K562 (cell line): ENCODE results near the gene LPGAT1.
"Not testable (repeated sequence)": the region's sequence is repeated elsewhere in the genome, so short reads cannot be mapped to it uniquely, and the experiment has no call there.

ENCODE experiments used
- EZH2 ChIP-seq: IDR thresholded peaks from 2 replicates; pipeline ENCODE4 v1.6.1; 2012; ENCODE audit warnings: low read depth, mild to moderate bottlenecking, inconsistent platforms, low read length, borderline replicate concordance
- JUNB ChIP-seq: fragments of 450-650 bp; formaldehyde crosslinking; conservative IDR thresholded peaks from 2 replicates; pipeline ENCODE4 v1.4.0; 2020; ENCODE audit warnings: mild to moderate bottlenecking
- POLR2AphosphoS5 ChIP-seq: IDR thresholded peaks from 2 replicates; pipeline ENCODE4 v1.6.1; 2011; ENCODE audit warnings: mild to moderate bottlenecking, low read depth, low read length, moderate library complexity; ENCODE audit not compliant: control insufficient read depth, insufficient read depth
- RFX1 ChIP-seq: fragments of 450-650 bp; IDR thresholded peaks from 2 replicates; pipeline ENCODE4 v1.6.1; 2016; ENCODE audit warnings: mild to moderate bottlenecking, moderate library complexity
- TCF7 ChIP-seq: sonication (generic); IDR thresholded peaks from 2 replicates; pipeline ENCODE4 v1.6.1; 2016; ENCODE audit warnings: antibody characterized with exemption, borderline replicate concordance
- USF1 ChIP-seq: sonication (generic); formaldehyde crosslinking; IDR thresholded peaks from 2 replicates; pipeline ENCODE4 v1.9.0; 2022; ENCODE audit warnings: mild to moderate bottlenecking, missing genetic modification reagents
- ZBTB8A ChIP-seq: fragments of 450-650 bp; IDR thresholded peaks from 2 replicates; pipeline ENCODE4 v1.6.1; 2018; ENCODE audit warnings: mild to moderate bottlenecking, moderate library complexity; ENCODE audit not compliant: partially characterized antibody
- ZNF175 ChIP-seq: fragments of 200-800 bp; sonication (Bioruptor generic); IDR thresholded peaks from 2 replicates; pipeline ENCODE4 v1.6.1; 2016; ENCODE audit warnings: low read depth, mild to moderate bottlenecking, missing genetic modification characterization, missing compliant biosample characterization
- TF ChIP-seq, protein P1 (sequence below): IDR thresholded peaks from 2 replicates; pipeline ENCODE4 v1.6.1; 2016; ENCODE audit warnings: missing genetic modification characterization, missing compliant biosample characterization
- TF ChIP-seq, protein P2 (sequence below), 2 experiments: fragments of 450-650 bp in 1 of 2; sonication (generic) in 1 of 2; formaldehyde crosslinking in 1 of 2; IDR thresholded peaks; 2 replicates each; pipeline versions ENCODE4 v1.7.1 to v1.9.0; 2016 to 2022; ENCODE audit warnings: inconsistent platforms in 1 of 2, mild to moderate bottlenecking in 1 of 2, missing genetic modification reagents in 1 of 2

GRCh38 chr1:211693911-211694310 is 136.7 kb downstream of the LPGAT1 start:
- TF ChIP-seq USF1 (CRISPR knock-in tag); RFX1; TCF7; EZH2; POLR2AphosphoS5; ZNF175; JUNB (CRISPR knock-in tag); ZBTB8A: not testable (repeated sequence)
- TF ChIP-seq, protein P1, sequence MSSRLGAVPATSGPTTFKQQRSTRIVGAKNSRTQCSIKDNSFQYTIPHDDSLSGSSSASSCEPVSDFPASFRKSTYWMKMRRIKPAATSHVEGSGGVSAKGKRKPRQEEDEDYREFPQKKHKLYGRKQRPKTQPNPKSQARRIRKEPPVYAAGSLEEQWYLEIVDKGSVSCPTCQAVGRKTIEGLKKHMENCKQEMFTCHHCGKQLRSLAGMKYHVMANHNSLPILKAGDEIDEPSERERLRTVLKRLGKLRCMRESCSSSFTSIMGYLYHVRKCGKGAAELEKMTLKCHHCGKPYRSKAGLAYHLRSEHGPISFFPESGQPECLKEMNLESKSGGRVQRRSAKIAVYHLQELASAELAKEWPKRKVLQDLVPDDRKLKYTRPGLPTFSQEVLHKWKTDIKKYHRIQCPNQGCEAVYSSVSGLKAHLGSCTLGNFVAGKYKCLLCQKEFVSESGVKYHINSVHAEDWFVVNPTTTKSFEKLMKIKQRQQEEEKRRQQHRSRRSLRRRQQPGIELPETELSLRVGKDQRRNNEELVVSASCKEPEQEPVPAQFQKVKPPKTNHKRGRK (tag): not testable (repeated sequence)
- TF ChIP-seq, protein P2, sequence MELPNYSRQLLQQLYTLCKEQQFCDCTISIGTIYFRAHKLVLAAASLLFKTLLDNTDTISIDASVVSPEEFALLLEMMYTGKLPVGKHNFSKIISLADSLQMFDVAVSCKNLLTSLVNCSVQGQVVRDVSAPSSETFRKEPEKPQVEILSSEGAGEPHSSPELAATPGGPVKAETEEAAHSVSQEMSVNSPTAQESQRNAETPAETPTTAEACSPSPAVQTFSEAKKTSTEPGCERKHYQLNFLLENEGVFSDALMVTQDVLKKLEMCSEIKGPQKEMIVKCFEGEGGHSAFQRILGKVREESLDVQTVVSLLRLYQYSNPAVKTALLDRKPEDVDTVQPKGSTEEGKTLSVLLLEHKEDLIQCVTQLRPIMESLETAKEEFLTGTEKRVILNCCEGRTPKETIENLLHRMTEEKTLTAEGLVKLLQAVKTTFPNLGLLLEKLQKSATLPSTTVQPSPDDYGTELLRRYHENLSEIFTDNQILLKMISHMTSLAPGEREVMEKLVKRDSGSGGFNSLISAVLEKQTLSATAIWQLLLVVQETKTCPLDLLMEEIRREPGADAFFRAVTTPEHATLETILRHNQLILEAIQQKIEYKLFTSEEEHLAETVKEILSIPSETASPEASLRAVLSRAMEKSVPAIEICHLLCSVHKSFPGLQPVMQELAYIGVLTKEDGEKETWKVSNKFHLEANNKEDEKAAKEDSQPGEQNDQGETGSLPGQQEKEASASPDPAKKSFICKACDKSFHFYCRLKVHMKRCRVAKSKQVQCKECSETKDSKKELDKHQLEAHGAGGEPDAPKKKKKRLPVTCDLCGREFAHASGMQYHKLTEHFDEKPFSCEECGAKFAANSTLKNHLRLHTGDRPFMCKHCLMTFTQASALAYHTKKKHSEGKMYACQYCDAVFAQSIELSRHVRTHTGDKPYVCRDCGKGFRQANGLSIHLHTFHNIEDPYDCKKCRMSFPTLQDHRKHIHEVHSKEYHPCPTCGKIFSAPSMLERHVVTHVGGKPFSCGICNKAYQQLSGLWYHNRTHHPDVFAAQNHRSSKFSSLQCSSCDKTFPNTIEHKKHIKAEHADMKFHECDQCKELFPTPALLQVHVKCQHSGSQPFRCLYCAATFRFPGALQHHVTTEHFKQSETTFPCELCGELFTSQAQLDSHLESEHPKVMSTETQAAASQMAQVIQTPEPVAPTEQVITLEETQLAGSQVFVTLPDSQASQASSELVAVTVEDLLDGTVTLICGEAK (IDR thresholded peaks at IDR 0.05): not testable (repeated sequence)
- TF ChIP-seq, protein P2 (CRISPR knock-in tag; IDR thresholded peaks at IDR 0.05): not testable (repeated sequence)
